Stimulated activated CD4-positive, alpha-beta T cell treated with anti-CD3 and anti-CD28 coated beads, TNF-alpha, amount 100 ng/mL, for 1 hour (primary cell): ENCODE measurements around the gene RPS15A.
A peak's percentile ranks its signal among the peaks of the same experiment; 100 is the strongest.

Source experiments
- DNase-seq, 3 donors: peaks; one replicate each; pipeline ENCODE4 v3.0.0-alpha.2; 2020; ENCODE audit warnings: low read depth in 3 of 3, low spot score in 1 of 3

The RPS15A gene

GRCh38 chr16:18789850-18790706, at the start of gene RPS15A:
RPS15A (minus strand) TSS chr16:18790334; CDS start chr16:18789113, 1,221 bp downstream.
- DNase-seq, result peak; percentile 71 to 83 (median 78)

DNA sequence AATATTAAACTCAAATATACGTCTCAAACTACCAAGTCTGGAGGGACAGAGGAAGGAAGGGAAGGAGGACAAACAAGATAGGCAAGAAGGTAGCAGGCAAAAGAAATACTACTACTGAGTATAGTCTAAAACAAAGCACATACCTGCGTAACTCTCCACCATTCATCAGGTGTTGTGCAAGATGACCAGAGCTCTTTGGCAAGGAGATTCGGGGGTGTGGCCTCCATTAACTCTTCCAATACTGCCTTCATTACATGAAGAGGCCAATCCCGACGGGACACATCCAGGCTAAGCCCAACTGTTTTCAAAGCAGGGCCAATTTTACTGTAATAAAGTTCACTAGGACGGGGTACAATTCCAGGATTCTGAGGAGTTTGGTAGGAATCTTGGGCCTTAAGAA, 49.4 kb upstream of the RPS15A start:
- DNase-seq, result no peak

DNA sequence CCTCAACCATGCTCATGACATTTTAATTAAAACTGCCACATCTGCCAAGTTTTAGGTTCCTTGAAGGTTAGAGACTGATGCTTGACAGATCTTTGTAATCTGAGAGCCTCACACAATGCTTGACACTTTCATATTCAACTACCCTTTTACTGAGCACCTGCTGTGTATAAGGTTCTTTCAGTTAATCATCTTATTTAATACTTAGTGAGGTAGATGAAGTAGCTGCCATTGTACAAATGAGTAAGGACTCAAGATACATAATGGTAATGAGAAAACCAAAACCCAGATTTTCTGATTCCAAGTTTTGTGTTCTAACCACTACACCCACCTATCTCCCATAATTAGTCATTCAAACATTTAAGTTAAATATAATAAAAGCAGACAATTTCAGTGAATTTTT, 46.6 kb upstream of the RPS15A start:
- no peak for DNase-seq

DNA sequence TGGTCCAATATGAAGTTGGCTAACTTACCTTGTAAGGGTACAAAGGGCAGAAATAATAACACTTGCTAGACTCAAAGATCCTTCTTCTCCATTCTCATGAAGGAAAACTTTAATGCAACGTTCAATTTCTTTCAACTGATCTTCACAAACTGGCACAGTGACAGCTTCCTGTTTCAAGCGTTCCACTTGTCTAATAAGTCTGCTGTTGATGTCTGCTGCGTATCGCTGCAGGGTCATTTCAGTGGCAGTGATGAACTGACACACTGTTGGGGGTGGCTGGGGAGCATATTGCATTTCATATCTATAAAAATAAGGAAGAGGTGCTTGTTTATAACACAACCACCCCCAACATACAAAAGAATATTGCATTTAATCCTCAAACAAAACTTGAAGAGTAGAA, 44.7 kb upstream of the RPS15A start:
- DNase-seq, result no peak

GRCh38 chr16:18833707-18834505, 43.8 kb upstream of the RPS15A start:
- no peak for DNase-seq

GRCh38 chr16:18832613-18833012, 42.5 kb upstream of the RPS15A start:
- DNase-seq, result no peak

- no peak for DNase-seq
Observed at GRCh38 chr16:18832006-18832405, 41.9 kb upstream of the RPS15A start.

DNA sequence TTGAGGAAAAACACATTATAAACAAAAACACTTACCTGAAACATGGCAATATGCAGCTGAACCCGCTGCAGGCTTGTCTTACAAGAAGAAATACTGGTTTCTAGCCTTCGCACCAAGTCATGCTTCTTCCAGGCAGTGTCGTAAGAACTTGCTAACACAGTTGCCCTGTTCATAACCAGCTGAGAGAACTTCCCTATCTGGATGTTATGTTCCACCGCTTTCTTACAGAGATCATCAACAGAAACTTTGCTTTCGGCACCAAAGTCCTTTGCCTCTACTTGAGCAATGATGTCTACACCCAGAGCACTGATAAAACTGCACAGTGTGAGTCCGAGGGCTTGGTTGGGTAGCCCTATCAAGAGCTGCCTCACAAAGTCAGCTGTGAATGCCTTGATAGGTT, 39.1 kb upstream of the RPS15A start:
- DNase-seq, result no peak

- DNase-seq, result no peak
Observed at GRCh38 chr16:18827890-18828289, 37.8 kb upstream of the RPS15A start.

DNA sequence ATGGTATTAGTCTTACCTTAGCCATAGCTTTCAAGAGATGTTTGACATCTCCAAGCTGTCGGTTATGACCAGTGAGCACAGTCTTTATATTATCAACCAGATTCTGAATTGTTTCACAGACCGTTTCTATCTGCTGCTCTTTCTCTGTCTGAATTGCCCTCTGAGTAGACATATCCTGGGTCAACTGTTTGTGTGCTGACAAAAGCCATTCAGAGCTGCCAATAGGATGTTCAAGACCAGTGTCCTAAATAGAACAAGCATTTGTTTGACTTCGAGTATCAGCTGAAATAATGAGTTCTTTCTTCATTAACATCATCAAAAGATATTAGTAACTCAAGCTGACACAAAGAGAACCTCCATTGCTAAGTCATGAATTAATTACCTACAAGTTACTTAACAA, 26.2 kb upstream of the RPS15A start:
- DNase-seq, result no peak

- no peak for DNase-seq
Observed at GRCh38 chr16:18811925-18812324, 21.8 kb upstream of the RPS15A start.

GRCh38 chr16:18809165-18809564, 19.0 kb upstream of the RPS15A start:
- no peak for DNase-seq

GRCh38 chr16:18805257-18805773, 15.2 kb upstream of the RPS15A start:
- DNase-seq, result no peak

GRCh38 chr16:18804540-18804939, 14.4 kb upstream of the RPS15A start:
- no peak for DNase-seq

GRCh38 chr16:18803569-18804462, 13.7 kb upstream of the RPS15A start:
- DNase-seq, result no peak

DNA sequence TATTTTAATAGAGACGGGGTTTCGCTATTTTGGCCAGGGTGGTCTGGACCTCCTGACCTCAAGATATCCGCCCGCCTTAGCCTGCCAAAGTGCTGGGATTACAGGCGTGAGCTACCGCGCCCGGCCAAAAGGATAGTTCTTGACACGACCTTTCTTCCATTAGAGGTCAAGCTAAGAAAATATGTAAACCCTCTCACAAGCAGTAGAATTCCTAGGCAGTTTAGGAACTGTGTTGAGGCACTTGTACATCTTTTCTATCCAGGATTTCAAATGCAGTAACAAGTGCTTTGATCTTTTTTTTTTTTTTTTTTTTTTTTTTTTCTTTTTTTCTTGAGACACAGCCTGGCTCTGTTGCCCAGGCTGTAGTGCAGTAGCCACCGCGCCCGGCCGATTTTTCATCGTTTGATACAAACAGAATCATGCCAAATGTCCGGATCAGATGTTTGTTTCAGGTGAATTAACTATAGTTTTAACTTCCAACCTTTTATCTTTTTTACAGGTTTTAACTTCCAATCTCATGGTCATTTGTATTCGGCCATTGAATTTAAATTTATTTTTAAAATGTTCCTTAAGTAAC, 12.7 kb upstream of the RPS15A start:
- DNase-seq, result no peak

DNA sequence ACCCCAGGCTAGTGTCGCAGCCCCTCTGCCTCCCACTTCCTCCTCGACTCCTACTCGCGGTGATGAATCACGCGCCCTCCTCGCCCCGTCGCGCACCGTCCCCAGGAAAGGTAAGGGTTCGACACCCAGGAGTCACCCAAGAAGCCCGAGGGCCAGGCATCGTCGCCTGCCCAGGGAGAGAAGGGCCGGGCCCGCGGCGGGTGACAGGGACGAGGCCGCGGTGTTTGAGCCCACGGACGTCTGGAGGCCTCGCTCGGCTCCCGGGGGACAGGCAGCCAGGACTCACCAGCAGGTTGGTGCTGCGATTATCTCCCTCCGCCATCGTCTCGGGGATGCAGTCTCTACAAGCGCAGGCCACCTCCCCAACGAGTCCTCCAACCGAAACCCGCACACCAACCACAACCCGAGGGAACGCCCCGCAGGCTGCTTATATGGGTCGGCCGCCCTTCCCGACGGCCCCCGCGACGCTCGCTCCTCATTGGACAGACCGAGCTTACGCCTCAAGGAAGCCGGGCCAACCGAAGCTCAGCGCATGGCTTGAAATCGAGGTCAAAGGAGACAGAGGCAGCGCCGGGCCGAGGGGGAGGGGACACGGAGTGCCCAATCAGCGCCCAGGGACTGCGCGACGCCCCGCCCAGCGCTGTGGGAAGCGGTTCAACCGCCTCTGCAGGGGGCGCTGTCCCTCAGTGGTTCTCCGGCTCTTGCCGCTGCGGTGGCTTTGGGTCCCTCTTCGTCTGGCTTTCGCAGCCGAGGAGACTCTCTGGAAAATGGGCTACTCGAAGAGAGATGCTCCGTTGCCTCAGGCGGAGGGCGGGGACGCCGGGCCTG, 11.2 kb upstream of the RPS15A start, which contains the start of gene ARL6IP1:
Gene ARL6IP1 (minus strand): TSS at position 405 of the 828 bp plus-strand sequence. CDS start 83 bp downstream, at position 322.
- peak; percentile 95 to 98 (median 98) for DNase-seq

DNA sequence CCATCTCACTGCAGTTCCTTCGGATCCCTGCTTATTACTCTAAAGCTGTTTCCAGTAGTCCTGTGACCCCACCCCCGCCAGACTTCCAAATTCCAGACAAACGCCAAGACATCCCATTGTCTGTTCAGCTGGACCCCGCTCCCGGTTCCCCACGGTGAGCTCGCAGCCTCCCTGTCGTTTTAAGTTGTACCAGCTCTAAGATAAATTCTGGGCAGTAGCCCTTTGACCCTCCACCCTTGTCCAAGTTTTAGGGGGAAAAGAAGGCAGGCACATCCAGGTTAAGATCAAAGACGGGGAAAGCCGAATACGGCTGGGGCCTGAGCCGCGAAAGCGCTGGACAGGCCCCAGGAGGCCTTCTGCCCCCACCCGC, 10.6 kb upstream of the RPS15A start:
- DNase-seq, result no peak

- no peak for DNase-seq
Observed at GRCh38 chr16:18800293-18800692, 10.2 kb upstream of the RPS15A start.

GRCh38 chr16:18799500-18799899, 9.4 kb upstream of the RPS15A start:
- no peak for DNase-seq
